Neuronal stem cell (in vitro differentiated cells): ENCODE results near the gene MICAL2.
A peak's percentile ranks its signal among the peaks of the same experiment; 100 is the strongest.

Experiments used
- DNase-seq: peaks from one replicate; pipeline ENCODE4 v3.0.0-alpha.2; 2013; ENCODE audit warnings: low spot score
- H2AFZ ChIP-seq: one replicate; pipeline ENCODE4 v1.6.1; 2013; ENCODE audit warnings: mild to moderate bottlenecking, low read length, inconsistent platforms
- H2AK5ac ChIP-seq: 2 replicates; pipeline ENCODE4 v1.6.1; 2013; ENCODE audit warnings: low read depth, mild to moderate bottlenecking, inconsistent platforms, low read length, moderate library complexity, mixed read lengths
- H2BK120ac ChIP-seq: 2 replicates; pipeline ENCODE4 v1.6.1; 2013; ENCODE audit warnings: low read depth, mild to moderate bottlenecking, inconsistent platforms, low read length, moderate library complexity, mixed read lengths
- H2BK12ac ChIP-seq: one replicate; pipeline ENCODE4 v1.6.1; 2013; ENCODE audit warnings: low read length, inconsistent platforms
- H2BK15ac ChIP-seq: 2 replicates; pipeline ENCODE4 v1.6.1; 2013; ENCODE audit warnings: mild to moderate bottlenecking, low read length, inconsistent platforms, mixed read lengths
- H2BK5ac ChIP-seq: one replicate; pipeline ENCODE4 v1.6.1; 2013; ENCODE audit warnings: inconsistent platforms, mild to moderate bottlenecking, low read length, moderate library complexity
- H3K14ac ChIP-seq: one replicate; pipeline ENCODE4 v1.6.1; 2013; ENCODE audit warnings: low read length, inconsistent platforms
- H3K18ac ChIP-seq: 2 replicates; pipeline ENCODE4 v1.6.1; 2013; ENCODE audit warnings: low read length, inconsistent platforms
- H3K23ac ChIP-seq: 2 replicates; pipeline ENCODE4 v1.6.1; 2013; ENCODE audit warnings: low read depth, mild to moderate bottlenecking, mixed read lengths, low read length, inconsistent platforms; ENCODE audit not compliant: poor library complexity
- H3K27ac ChIP-seq: replicated peaks from 3 replicates; pipeline ENCODE4 v1.5.1; 2013; ENCODE audit warnings: low read length, inconsistent platforms
- H3K27me3 ChIP-seq, 3 experiments: 2 replicates each; pipeline ENCODE4 v1.6.1; 2013; ENCODE audit warnings: low read length in 3 of 3, mild to moderate bottlenecking in 2 of 3, inconsistent platforms in 1 of 3, low read depth in 1 of 3, mixed read lengths in 1 of 3, moderate library complexity in 1 of 3; ENCODE audit not compliant: control insufficient read depth in 3 of 3, insufficient read depth in 3 of 3
- H3K36me3 ChIP-seq, 2 donors: replicated peaks in 1 of 2; 2 replicates each; pipeline ENCODE4 v1.6.1; 2013; ENCODE audit warnings: low read length in 2 of 2; ENCODE audit not compliant: control insufficient read depth in 2 of 2, insufficient read depth in 2 of 2
- H3K4ac ChIP-seq: 2 replicates; pipeline ENCODE4 v1.6.1; 2013; ENCODE audit warnings: inconsistent platforms, mild to moderate bottlenecking, low read length, moderate library complexity
- H3K4me1 ChIP-seq, 2 donors: 1 replicate in 1 of 2; 2 replicates in 1 of 2; pipeline ENCODE4 v1.6.1; 2013; ENCODE audit warnings: low read length in 2 of 2, low read depth in 1 of 2; ENCODE audit not compliant: control insufficient read depth in 2 of 2, insufficient read depth in 1 of 2
- H3K4me2 ChIP-seq: one replicate; pipeline ENCODE4 v1.6.1; 2013; ENCODE audit warnings: mild to moderate bottlenecking, low read length, inconsistent platforms; ENCODE audit not compliant: insufficient read depth, poor library complexity, severe bottlenecking
- H3K4me3 ChIP-seq, 2 donors: 2 replicates each; pipeline ENCODE4 v1.5.1; 2013; ENCODE audit warnings: low read length in 2 of 2, mild to moderate bottlenecking in 2 of 2, inconsistent platforms in 1 of 2, moderate library complexity in 1 of 2
- H3K79me1 ChIP-seq: one replicate; pipeline ENCODE4 v1.6.1; 2013; ENCODE audit warnings: low read depth, mild to moderate bottlenecking, inconsistent platforms, low read length, moderate library complexity
- H3K9ac ChIP-seq: one replicate; pipeline ENCODE4 v1.6.1; 2013; ENCODE audit warnings: mild to moderate bottlenecking, low read depth, low read length, inconsistent platforms; ENCODE audit not compliant: poor library complexity
- H3K9me3 ChIP-seq, 2 donors: replicated peaks in 1 of 2; 2 replicates each; pipeline versions ENCODE3 to v1.6.1; 2013; ENCODE audit warnings: low read length in 2 of 2, mild to moderate bottlenecking in 2 of 2, inconsistent platforms in 1 of 2, low read depth in 1 of 2, mixed read lengths in 1 of 2, moderate library complexity in 1 of 2; ENCODE audit not compliant: control insufficient read depth in 2 of 2, insufficient read depth in 1 of 2
- H4K8ac ChIP-seq: one replicate; pipeline ENCODE4 v1.6.1; 2013; ENCODE audit warnings: low read depth, mild to moderate bottlenecking, inconsistent platforms, low read length, moderate library complexity
- H4K91ac ChIP-seq: one replicate; pipeline ENCODE4 v1.6.1; 2013; ENCODE audit warnings: low read length, low read depth, mild to moderate bottlenecking, inconsistent platforms; ENCODE audit not compliant: poor library complexity
- WGBS, 2 donors: extraction: QIAGEN DNeasy Blood & Tissue Kit; methylation state at CpG; one replicate each; pipeline ENCODE4 v1.1.7; 2013; ENCODE audit warnings: missing lambda C conversion rate in 2 of 2, mixed read lengths in 1 of 2; ENCODE audit not compliant: insufficient read length in 2 of 2, insufficient replicate concordance in 1 of 2; ENCODE audit errors: extremely low coverage in 2 of 2; 5-methylcytosine and 5-hydroxymethylcytosine counted together

The MICAL2 gene

DNA sequence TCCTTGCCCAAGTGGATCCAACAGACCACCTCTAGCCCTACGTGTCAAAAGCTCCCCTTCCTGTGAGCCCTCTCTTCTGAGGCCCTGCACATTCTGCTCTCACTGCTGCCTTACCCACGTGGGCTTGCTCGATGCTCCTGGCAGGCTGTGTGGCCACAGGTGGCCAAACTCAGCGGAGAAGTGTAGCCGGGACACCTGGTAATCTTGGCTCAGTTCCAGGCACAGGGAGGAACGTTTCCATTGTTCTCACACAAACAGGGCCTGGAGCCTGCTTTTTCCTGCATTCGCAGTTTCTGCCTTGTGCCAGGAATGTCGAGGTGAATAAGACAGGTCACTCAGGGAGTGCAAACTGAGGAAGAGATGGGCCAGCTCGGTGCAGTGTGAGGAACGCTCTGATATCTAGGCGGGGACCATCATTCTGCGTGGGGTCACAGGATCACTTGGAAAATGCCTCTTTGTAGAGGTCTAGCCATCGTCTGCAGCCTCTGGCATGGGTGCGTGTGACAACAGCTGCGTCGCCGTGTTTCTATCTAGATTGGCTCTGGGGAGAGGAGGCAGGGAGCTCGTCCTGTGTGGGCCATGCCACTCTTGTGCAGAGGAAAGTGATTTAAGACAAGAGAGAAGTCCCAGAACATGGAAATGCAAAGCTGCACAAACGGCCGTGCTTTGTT is 139.3 kb downstream of the MICAL2 start:
- H3K23ac ChIP-seq: no peak overlapping the region
- no peak for DNase-seq
- H4K8ac ChIP-seq: no peak overlapping the region
- no peak overlapping the region for H3K27ac ChIP-seq
- H2BK120ac ChIP-seq: no peak overlapping the region
- H3K4me2 ChIP-seq: no peak overlapping the region
- H3K9me3 ChIP-seq: no peaks in the 10 kb centered on the region
- H3K9ac ChIP-seq: no peak overlapping the region
- no peaks in the 10 kb centered on the region for H3K36me3 ChIP-seq
- no peak overlapping the region for H2BK5ac ChIP-seq
- no peaks in the 10 kb centered on the region for H3K79me1 ChIP-seq
- no peak overlapping the region for H2BK15ac ChIP-seq
- H3K27me3 ChIP-seq: no peaks in the 10 kb centered on the region
- H3K4me3 ChIP-seq: no peak overlapping the region
- WGBS, 2 donors: no CpG with 5 or more reads among the region's 20 CpGs
- H3K14ac ChIP-seq: no peak overlapping the region
- H3K18ac ChIP-seq: peak overlapping the region; percentile 9
- H3K4ac ChIP-seq: no peak overlapping the region
- peaks cover 9 to 12% of the 10 kb centered on the region in 2 donors for H3K4me1 ChIP-seq
- H4K91ac ChIP-seq: no peak overlapping the region
- no peak overlapping the region for H2BK12ac ChIP-seq
- H2AK5ac ChIP-seq: no peak overlapping the region
- H2AFZ ChIP-seq: no peak overlapping the region

DNA sequence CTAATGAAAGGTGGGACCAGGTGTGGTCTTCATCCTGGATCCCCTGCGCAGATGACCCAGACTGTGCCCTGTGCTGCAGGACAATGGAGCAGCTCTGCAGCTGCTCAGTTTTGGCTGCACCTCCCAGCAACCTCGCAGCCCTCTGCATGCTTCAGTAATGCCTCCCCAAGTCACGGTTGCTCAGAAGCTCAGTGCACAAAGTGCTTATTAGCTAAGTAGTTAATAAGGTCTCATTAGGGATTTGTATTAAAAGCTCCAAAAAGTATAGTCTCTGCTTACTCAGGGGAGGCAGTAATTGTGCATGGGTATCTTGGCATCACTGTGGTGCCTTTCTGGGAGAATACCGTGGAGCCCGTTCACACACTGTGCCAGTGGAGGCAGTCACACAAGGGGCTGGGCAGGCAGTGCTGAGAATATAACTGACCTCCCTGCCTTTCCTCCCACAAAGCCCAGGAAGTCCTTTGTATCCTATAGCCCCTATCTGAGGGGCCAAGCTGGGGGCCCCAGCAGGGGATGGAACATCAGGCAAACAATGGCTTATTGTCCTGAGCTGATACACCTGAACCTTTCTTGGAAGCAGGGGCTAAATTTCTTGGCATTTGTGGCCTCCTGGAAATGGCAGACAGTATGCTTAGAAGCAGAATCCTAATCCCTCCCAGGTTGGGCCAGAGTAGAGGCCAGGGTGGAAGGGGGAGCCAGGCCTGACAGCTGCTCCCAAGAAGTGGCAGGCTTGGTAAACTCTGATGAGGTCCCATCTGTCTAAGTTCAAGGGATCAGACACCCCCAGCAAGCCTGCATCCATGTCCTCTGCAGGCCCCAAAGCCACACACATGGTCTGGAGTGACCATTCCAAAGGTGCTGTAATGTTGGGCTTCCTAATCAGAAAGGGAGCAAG is 141.5 kb downstream of the MICAL2 start:
- H3K27ac ChIP-seq: no peak overlapping the region
- no peak overlapping the region for H2AK5ac ChIP-seq
- H3K14ac ChIP-seq: no peak overlapping the region
- H2BK15ac ChIP-seq: no peak overlapping the region
- no peak overlapping the region for H2AFZ ChIP-seq
- H3K79me1 ChIP-seq: no peaks in the 10 kb centered on the region
- no peak overlapping the region for H3K9ac ChIP-seq
- no peaks in the 10 kb centered on the region for H3K9me3 ChIP-seq
- peaks cover 9 to 10% of the 10 kb centered on the region in 2 donors for H3K4me1 ChIP-seq
- DNase-seq: no peak
- H2BK12ac ChIP-seq: no peak overlapping the region
- peak overlapping the region; percentile 44 for H3K18ac ChIP-seq
- no peak overlapping the region for H3K23ac ChIP-seq
- H3K4me3 ChIP-seq: no peak overlapping the region
- WGBS, 2 donors: no CpG with 5 or more reads among the region's 5 CpGs
- no peak overlapping the region for H3K4me2 ChIP-seq
- H2BK5ac ChIP-seq: no peak overlapping the region
- no peak overlapping the region for H2BK120ac ChIP-seq
- no peaks in the 10 kb centered on the region for H3K36me3 ChIP-seq
- H3K27me3 ChIP-seq: no peaks in the 10 kb centered on the region
- H3K4ac ChIP-seq: no peak overlapping the region
- H4K91ac ChIP-seq: no peak overlapping the region
- no peak overlapping the region for H4K8ac ChIP-seq

DNA sequence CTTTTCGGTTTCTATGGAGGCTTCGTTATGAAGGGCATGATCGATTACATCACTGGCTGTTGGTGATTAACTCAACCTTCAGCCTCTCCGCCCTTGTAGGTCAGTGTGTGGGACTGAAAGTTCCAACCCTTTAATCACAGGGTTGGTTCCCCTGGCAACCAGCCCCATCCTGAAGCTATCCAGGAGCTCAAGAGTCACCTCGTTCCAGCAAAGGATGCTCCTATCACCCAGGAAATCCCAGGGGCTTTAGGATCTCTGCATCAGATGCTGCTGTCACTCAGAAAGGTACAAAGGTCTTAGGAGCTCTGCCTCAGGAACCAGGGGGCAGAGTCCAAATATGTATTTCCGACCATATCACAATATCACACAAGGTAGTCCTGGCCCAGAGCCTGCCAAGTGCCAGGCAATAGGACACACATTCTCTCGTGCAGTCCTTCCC is 143.5 kb downstream of the MICAL2 start:
- Histone ChIP-seq H2AFZ (no peak overlapping the region), H3K36me3 (no peaks in the 10 kb centered on the region), H3K9ac (no peak overlapping the region), H3K14ac (no peak overlapping the region), H2BK120ac (no peak overlapping the region), H3K18ac (no peak overlapping the region), H3K27me3 (no peaks in the 10 kb centered on the region), H4K8ac (no peak overlapping the region), H3K4ac (no peak overlapping the region), H2BK5ac (no peak overlapping the region), H3K9me3 (no peaks in the 10 kb centered on the region), H2BK15ac (no peak overlapping the region), H3K4me1 (peaks cover 8 to 9% of the 10 kb centered on the region in 2 donors), H2AK5ac (no peak overlapping the region), H3K4me3 (no peak overlapping the region), H2BK12ac (no peak overlapping the region), H3K4me2 (no peak overlapping the region), H3K79me1 (no peaks in the 10 kb centered on the region), H4K91ac (no peak overlapping the region), H3K27ac (no peak overlapping the region), H3K23ac (no peak overlapping the region)
- no peak for DNase-seq
- WGBS, 2 donors: no CpG with 5 or more reads among the region's 7 CpGs

DNA sequence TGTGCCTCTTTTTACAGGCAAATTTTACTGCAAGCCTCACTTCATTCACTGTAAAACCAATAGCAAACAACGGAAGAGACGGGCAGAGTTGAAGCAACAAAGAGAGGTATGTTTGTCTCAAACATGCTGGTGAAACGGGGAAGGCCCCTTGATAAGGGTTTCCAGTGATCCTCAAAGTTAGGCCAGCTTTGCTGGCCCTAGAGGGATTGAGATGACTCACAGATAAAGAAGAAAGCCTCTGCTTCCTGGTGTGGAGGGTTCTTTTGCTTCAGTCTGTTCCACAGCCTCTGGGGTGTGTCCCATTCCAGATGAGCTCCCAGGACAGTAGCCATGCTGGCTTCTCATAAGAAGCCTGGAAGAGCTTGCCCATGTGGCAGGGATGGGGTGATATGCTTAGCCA is 148.1 kb downstream of the MICAL2 start:
- H2AFZ ChIP-seq: no peak overlapping the region
- no peak overlapping the region for H3K4me2 ChIP-seq
- H2BK12ac ChIP-seq: no peak overlapping the region
- H3K36me3 ChIP-seq: no peaks in the 10 kb centered on the region
- H3K4me3 ChIP-seq: no peak overlapping the region
- no peak overlapping the region for H4K91ac ChIP-seq
- no peak overlapping the region for H2AK5ac ChIP-seq
- H2BK15ac ChIP-seq: no peak overlapping the region
- no peak overlapping the region for H2BK120ac ChIP-seq
- no peak overlapping the region for H2BK5ac ChIP-seq
- no CpG with 5 or more reads among the region's 3 CpGs for WGBS, 2 donors
- peaks cover 0 to 4% of the 10 kb centered on the region in 2 donors for H3K9me3 ChIP-seq
- no peak overlapping the region for H4K8ac ChIP-seq
- H3K23ac ChIP-seq: peak overlapping the region; percentile 40
- no peaks in the 10 kb centered on the region for H3K27me3 ChIP-seq
- no peaks in the 10 kb centered on the region for H3K79me1 ChIP-seq
- peaks cover 0 to 1% of the 10 kb centered on the region in 2 donors for H3K4me1 ChIP-seq
- no peak overlapping the region for H3K18ac ChIP-seq
- no peak overlapping the region for H3K27ac ChIP-seq
- H3K4ac ChIP-seq: no peak overlapping the region
- H3K9ac ChIP-seq: no peak overlapping the region
- no peak overlapping the region for H3K14ac ChIP-seq
- no peak for DNase-seq
